ENCODE results near the gene GTF2F2.

The GTF2F2 gene

DNA sequence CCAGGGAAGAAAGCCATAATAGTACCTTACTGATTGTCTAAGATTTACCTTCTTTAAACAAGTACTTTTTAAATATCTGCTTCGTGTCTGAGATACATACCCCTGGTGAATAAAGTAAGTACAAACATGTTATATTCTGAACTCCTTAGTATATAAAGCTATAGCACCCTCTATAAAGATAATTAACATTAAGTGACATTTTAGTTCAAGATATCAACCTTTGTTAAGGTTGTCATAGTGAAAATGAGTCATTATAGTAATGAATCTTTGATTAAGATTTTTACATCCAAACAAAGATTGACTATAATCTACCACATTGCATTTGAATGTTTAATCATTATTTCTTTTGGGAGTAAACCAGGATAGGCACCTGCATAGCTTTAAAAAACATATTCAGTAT lies 135.9 kb downstream of the GTF2F2 start:
- no peak for DNase-seq (ENCODE audit: low spot score)
- TF ChIP-seq, protein P1, sequence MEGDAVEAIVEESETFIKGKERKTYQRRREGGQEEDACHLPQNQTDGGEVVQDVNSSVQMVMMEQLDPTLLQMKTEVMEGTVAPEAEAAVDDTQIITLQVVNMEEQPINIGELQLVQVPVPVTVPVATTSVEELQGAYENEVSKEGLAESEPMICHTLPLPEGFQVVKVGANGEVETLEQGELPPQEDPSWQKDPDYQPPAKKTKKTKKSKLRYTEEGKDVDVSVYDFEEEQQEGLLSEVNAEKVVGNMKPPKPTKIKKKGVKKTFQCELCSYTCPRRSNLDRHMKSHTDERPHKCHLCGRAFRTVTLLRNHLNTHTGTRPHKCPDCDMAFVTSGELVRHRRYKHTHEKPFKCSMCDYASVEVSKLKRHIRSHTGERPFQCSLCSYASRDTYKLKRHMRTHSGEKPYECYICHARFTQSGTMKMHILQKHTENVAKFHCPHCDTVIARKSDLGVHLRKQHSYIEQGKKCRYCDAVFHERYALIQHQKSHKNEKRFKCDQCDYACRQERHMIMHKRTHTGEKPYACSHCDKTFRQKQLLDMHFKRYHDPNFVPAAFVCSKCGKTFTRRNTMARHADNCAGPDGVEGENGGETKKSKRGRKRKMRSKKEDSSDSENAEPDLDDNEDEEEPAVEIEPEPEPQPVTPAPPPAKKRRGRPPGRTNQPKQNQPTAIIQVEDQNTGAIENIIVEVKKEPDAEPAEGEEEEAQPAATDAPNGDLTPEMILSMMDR (IDR thresholded peaks at IDR 0.05; ENCODE audit: extremely low read depth, missing control alignments) = no peak

DNA sequence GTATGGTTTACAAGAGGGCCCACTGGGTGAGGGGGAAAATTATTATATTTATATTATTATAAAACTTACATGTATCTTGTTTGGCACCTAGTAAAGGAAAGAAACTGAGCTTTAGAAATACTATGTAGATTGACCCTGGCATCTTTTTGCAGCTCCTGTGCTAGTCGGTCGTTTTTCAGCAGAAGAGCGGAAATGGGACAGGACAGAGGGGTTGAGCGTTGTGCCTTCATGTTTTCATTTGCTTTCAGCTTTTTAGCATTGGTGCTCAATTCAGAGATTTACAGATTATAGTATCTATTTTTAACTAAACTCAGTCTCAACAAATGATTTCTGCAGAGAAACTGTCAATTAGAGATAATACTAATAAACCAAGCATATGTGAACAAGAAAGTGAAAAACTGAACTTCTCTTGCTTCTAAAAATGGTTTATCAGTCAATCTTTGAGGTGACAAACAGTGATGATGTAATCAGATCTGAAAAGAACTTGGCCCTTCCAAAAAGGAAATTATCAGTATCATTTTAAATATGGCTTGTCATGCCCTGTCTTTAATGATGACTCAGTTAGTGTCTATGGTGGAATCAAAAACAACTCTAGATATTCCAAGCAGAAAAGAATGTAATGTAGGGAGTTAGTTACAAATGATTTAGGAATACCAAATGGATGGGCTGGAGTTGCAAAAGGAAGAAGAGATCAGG lies 137.5 kb downstream of the GTF2F2 start:
- DNase-seq (ENCODE audit: low spot score) = peak; percentile 51
- TF ChIP-seq, protein P1 (IDR thresholded peaks at IDR 0.05; ENCODE audit: extremely low read depth, missing control alignments) = no peak

DNA sequence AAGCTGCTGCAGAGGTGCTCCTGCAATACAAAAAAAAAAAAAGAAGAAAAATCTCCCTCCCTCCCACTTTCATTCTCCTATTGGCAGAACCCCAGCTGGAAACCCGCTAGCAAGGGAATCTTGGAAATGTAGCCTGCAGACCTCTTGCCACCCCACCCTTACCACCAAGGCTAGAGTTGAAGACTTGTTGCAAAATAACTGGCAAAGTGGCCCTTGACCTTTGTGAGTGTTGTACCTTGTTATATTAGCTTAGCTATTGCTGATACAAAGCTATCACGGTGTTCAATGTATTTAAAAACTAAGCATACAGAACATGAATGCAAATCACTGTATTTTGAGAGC lies 138.0 kb downstream of the GTF2F2 start:
- DNase-seq (ENCODE audit: low spot score) = no peak
- TF ChIP-seq, protein P1 (IDR thresholded peaks at IDR 0.05; ENCODE audit: extremely low read depth, missing control alignments) = no peak

DNA sequence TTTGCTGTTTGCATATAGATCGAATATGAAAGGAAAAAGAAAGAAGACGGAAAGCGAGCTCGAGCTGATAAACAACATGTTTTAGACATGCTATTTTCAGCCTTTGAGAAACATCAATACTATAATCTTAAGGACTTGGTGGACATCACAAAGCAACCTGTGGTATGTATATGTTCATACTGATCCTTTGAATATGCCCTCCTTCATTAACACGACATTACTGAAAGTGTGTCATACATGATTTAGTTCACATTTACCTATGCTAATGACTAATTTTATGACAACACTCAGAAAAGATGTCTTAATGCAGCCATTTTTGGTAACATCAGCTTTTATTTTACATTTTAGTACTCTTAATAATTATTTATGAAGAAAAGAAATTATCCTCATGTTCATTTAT lies 146.9 kb downstream of the GTF2F2 start:
- no peak for DNase-seq (ENCODE audit: low spot score)
- TF ChIP-seq, protein P1 (IDR thresholded peaks at IDR 0.05; ENCODE audit: extremely low read depth, missing control alignments) = no peak

DNA sequence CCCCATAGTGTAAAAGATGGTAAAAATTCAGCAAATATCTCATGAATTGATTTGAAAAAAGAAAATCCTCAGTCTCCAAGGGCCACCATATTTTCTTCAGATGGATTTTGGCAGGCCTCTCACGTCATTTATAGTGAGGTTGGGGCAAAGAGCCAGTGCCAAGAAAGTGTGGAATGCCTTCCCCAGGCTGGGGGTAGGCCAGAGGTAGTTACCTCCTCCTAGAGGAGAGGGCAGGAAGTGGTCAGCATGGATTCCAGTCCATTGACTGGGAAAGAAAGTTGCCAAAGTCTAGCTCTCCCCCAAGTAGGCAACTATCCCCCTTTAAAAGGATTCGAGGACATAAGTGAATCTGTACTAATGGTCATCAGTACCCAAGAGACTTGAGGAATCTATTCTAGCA lies 148.9 kb downstream of the GTF2F2 start:
- TF ChIP-seq, protein P1 (IDR thresholded peaks at IDR 0.05; ENCODE audit: extremely low read depth, missing control alignments) = no peak
- DNase-seq (ENCODE audit: low spot score) = no peak

DNA sequence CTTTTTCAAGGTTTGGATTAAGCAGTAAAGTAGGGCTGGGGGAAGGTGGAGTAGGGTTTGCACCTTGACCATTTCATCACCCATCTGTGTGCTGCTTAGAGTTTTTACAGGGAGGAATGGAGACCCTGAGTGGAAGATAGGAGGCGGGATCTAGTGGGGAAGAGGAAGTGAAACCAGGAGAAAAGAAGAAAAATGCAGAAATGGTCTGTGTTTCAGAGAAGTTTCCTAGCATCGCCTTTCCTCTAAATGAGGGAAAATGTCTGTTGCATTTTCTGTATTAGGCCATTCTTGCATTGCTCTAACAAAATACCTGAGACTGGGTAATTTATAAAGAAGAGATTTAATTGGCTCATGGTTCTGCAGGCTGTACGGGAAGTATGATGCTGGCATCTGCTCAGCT lies 156.6 kb downstream of the GTF2F2 start:
- DNase-seq (ENCODE audit: low spot score) = no peak
- TF ChIP-seq, protein P1 (IDR thresholded peaks at IDR 0.05; ENCODE audit: extremely low read depth, missing control alignments) = no peak

DNA sequence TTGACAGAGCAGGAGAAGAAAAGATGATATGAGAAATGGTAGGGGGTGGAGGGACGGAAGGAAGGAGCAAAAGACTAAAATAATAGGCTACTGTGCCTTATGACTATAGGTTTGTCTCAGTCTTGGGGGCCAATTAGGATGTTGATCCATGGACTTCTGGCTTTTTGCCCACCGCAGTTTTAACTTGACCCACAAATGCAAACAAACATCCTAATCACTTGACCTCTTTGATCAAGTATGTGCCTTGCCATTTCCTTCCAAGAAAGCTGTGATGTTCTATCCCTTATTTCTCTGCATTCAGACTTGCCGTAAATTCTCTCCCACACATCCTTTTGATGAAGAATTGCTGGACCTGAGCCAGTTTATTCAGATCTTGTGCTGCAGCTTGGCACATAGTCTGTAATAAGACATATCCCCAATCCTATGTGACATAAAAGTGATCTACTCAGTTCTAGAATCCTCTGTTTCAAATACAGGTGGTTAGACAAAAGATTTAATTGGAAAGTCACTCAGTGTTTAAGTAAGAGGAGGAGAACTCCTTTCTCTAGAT lies 157.9 kb downstream of the GTF2F2 start:
- no peak for DNase-seq (ENCODE audit: low spot score)
- TF ChIP-seq, protein P1 (IDR thresholded peaks at IDR 0.05; ENCODE audit: extremely low read depth, missing control alignments) = no peak

Measured in GM20000 (cell line).